ENCODE measurements around the gene PITX2. TPM values are rescaled to one million over a fixed set of nuclear protein-coding genes. Genes with fewer than 3 reads are reported as not detected.

The PITX2 gene
- total RNA-seq, 1 experiment from 2014 or later = 0.77 TPM

DNA sequence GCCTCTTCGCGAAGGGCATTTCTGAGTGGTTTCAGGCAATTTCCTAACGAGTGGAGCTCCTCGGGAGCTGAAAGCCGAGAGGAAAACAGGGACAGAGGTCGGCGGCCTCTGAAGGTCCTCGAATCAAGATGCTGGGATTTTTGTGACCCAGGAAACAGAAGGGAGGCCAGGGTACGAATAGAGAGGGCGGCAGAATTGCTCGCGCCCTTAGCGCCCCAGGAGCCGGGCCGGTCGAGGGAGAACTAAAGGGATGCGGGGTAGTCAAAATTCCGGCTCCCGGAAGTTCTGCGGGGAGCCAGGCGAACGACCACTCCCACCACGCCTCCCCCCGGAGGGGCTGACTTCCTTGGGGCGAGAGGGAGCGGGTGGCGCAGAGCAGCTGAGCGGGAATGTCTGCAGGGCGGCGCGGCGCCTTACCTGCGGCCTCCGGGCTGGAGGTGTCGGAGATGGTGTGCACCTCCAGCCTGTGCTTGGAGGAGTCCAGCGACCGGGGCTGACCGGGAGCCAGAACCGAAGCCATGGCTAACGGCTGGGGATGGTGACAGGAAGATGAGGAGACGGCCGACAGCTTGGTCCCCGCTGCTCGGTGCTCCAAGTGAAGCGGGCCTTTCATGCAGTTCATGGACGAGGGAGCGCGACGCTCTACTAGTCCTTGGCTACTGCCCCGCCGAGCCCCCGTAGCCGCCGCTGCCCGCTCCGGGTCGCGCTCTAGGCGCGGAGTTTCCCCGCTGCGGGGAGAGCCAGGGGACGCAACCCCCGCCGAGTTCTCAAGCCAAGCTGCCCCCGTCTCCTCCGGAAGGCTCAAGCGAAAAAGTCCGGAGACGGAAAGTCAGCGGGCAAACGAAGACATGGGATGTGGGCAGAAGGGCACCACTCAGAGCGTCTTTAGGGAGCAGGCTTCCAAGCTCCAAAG, 782 bp downstream of the PITX2 start:
- POLR2A ChIA-PET = interaction anchor here (0.6 to 1.3 kb wide), 3 partner anchors 45 to 1052 kb away, joined by 3 to 4 read pairs (median 4); no protein-coding TSS in a partner anchor
- CTCF ChIA-PET = interaction anchor here (0.8 to 1.0 kb wide), 4 partner anchors 9 to 515 kb away, joined by 3 read pairs; no protein-coding TSS in a partner anchor
- H3K4me3 Mint-ChIP-seq (ENCODE audit: unreplicated experiment) = peak overlapping the region; percentile 80
- H3K27me3 Mint-ChIP-seq (ENCODE audit: insufficient read depth, unreplicated experiment) = peaks cover 41% of the 10 kb centered on the region
- peaks cover 8% of the 10 kb centered on the region for H3K9me3 Mint-ChIP-seq (ENCODE audit: unreplicated experiment)
- H3K27ac Mint-ChIP-seq (ENCODE audit: low read depth, unreplicated experiment) = no peak overlapping the region
- no peak for TF ChIP-seq CTCF (IDR thresholded peaks at IDR 0.05; ENCODE audit: unreplicated experiment)
- peaks cover 7% of the 10 kb centered on the region for H3K36me3 Mint-ChIP-seq (ENCODE audit: insufficient read depth, unreplicated experiment)
- H3K4me1 Mint-ChIP-seq (ENCODE audit: insufficient read depth, unreplicated experiment) = no peaks in the 10 kb centered on the region
- BruUV-seq (replicated peaks) = no TSS peak
- DNase-seq (ENCODE audit: unreplicated experiment) = no peak
- intact Hi-C loops (cut with micrococcal nuclease) = no loop called here

DNA sequence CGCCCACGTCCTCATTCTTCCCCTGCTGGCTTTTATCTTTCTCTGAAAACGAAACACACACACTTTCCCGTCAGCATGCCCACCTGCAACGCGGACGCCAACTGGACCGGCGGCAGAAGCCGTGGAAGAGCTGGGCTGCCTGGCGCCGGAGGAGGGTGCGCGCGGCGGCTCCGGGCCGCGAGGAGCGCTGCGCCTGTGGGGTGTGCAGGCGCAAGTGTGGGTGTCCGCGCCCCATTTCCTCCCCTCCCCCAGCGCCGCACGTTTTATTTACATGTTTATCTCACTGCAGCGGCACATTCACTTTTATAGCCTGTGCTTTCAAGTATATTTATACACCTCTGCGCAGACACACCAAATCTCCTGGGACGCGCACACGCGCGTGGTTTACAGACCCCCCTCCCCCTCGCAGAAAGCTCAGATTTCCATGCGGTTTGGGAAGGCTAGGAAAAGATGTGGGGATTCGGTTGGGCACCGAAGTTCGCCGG, 1.5 kb downstream of the PITX2 start:
- CTCF ChIA-PET = interaction anchor here (0.8 kb wide), 2 partner anchors 59 to 337 kb away, joined by 3 read pairs; no protein-coding TSS in a partner anchor
- TF ChIP-seq CTCF (IDR thresholded peaks at IDR 0.05; ENCODE audit: unreplicated experiment) = no peak
- no peak overlapping the region for H3K27ac Mint-ChIP-seq (ENCODE audit: low read depth, unreplicated experiment)
- no peaks in the 10 kb centered on the region for H3K4me1 Mint-ChIP-seq (ENCODE audit: insufficient read depth, unreplicated experiment)
- DNase-seq (ENCODE audit: unreplicated experiment) = no peak
- H3K36me3 Mint-ChIP-seq (ENCODE audit: insufficient read depth, unreplicated experiment) = peaks cover 7% of the 10 kb centered on the region
- H3K4me3 Mint-ChIP-seq (ENCODE audit: unreplicated experiment) = peak overlapping the region; percentile 80
- peaks cover 8% of the 10 kb centered on the region for H3K9me3 Mint-ChIP-seq (ENCODE audit: unreplicated experiment)
- POLR2A ChIA-PET = interaction anchor here (0.6 kb wide), 1 partner anchor 1052 kb away, joined by 4 read pairs; no protein-coding TSS in a partner anchor
- BruUV-seq (replicated peaks) = no TSS peak
- intact Hi-C loops (cut with micrococcal nuclease) = no loop called here
- H3K27me3 Mint-ChIP-seq (ENCODE audit: insufficient read depth, unreplicated experiment) = peaks cover 34% of the 10 kb centered on the region

GRCh38 chr4:110620691-110621327, 2.1 kb downstream of the PITX2 start:
- intact Hi-C loops (cut with micrococcal nuclease) = no loop called here
- Mint-ChIP-seq H3K36me3 (ENCODE audit: insufficient read depth, unreplicated experiment) (peaks cover 7% of the 10 kb centered on the region), H3K27me3 (ENCODE audit: insufficient read depth, unreplicated experiment) (peaks cover 28% of the 10 kb centered on the region), H3K9me3 (ENCODE audit: unreplicated experiment) (peaks cover 8% of the 10 kb centered on the region), H3K4me1 (ENCODE audit: insufficient read depth, unreplicated experiment) (no peaks in the 10 kb centered on the region), H3K4me3 (ENCODE audit: unreplicated experiment) (no peak overlapping the region), H3K27ac (ENCODE audit: low read depth, unreplicated experiment) (no peak overlapping the region)
- no peak for DNase-seq (ENCODE audit: unreplicated experiment)
- BruUV-seq (replicated peaks) = no TSS peak
- ChIA-PET POLR2A (no interaction called here), CTCF (interaction anchor here (0.7 to 0.8 kb wide), 2 partner anchors 59 to 148 kb away, joined by 3 to 4 read pairs; no protein-coding TSS in a partner anchor)
- TF ChIP-seq CTCF (IDR thresholded peaks at IDR 0.05; ENCODE audit: unreplicated experiment) = no peak

GRCh38 chr4:110620322-110620690, 2.6 kb downstream of the PITX2 start:
- POLR2A ChIA-PET = no interaction called here
- H3K27ac Mint-ChIP-seq (ENCODE audit: low read depth, unreplicated experiment) = no peak overlapping the region
- peaks cover 7% of the 10 kb centered on the region for H3K36me3 Mint-ChIP-seq (ENCODE audit: insufficient read depth, unreplicated experiment)
- peaks cover 8% of the 10 kb centered on the region for H3K9me3 Mint-ChIP-seq (ENCODE audit: unreplicated experiment)
- CTCF ChIA-PET = interaction anchor here (0.7 kb wide), 1 partner anchor 148 kb away, joined by 4 read pairs; no protein-coding TSS in a partner anchor
- intact Hi-C loops (cut with micrococcal nuclease) = no loop called here
- BruUV-seq (replicated peaks) = no TSS peak
- peaks cover 23% of the 10 kb centered on the region for H3K27me3 Mint-ChIP-seq (ENCODE audit: insufficient read depth, unreplicated experiment)
- TF ChIP-seq CTCF (IDR thresholded peaks at IDR 0.05; ENCODE audit: unreplicated experiment) = no peak
- H3K4me3 Mint-ChIP-seq (ENCODE audit: unreplicated experiment) = no peak overlapping the region
- H3K4me1 Mint-ChIP-seq (ENCODE audit: insufficient read depth, unreplicated experiment) = no peaks in the 10 kb centered on the region
- DNase-seq (ENCODE audit: unreplicated experiment) = no peak

Data from MCF 10A (cell line).